ENCODE measurements around the gene STAT1. TPM values are rescaled to one million over a fixed set of nuclear protein-coding genes. Genes with fewer than 3 reads are reported as not detected.
A peak's percentile ranks its signal among the peaks of the same experiment; 100 is the strongest.
"Not testable (repeated sequence)": the region's sequence is repeated elsewhere in the genome, so short reads cannot be mapped to it uniquely, and the experiment has no call there.

Gene STAT1
- total RNA-seq, 6 donors from 2014 or later = 69.3 to 120 (median 83.1) TPM

DNA sequence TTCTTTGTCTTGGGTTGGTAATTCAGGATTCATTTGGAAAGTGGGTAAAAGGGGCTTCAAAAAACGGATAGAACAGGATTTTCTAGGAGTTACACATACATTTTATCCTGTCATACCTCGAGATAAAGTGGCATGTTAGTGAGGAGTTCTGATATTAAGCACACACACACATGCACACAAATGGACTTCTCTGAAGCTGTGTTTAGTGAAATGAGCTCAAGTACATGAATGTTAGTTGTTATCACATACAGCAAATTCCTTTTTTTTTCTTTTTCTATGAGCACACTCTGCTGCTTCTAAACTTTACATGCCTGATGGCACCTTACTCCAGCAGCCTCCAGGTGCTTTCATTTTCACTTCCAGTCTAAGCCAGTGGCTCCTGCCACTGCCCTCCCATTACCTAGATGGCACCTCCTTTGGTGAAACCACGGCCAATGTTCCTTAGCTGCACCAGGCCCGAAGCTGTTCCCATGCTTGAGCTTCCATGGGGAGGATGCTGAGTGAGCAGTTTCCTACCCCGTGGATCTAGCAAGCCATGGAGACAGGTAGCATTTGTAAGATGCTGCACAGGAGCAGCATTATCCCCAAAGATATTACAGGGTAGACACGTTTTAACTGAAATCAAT lies 49.7 kb downstream of the STAT1 start:
- no peak for TF ChIP-seq POLR2A (IDR thresholded peaks at IDR 0.05)
- TF ChIP-seq, protein P1, sequence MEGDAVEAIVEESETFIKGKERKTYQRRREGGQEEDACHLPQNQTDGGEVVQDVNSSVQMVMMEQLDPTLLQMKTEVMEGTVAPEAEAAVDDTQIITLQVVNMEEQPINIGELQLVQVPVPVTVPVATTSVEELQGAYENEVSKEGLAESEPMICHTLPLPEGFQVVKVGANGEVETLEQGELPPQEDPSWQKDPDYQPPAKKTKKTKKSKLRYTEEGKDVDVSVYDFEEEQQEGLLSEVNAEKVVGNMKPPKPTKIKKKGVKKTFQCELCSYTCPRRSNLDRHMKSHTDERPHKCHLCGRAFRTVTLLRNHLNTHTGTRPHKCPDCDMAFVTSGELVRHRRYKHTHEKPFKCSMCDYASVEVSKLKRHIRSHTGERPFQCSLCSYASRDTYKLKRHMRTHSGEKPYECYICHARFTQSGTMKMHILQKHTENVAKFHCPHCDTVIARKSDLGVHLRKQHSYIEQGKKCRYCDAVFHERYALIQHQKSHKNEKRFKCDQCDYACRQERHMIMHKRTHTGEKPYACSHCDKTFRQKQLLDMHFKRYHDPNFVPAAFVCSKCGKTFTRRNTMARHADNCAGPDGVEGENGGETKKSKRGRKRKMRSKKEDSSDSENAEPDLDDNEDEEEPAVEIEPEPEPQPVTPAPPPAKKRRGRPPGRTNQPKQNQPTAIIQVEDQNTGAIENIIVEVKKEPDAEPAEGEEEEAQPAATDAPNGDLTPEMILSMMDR (IDR thresholded peaks at IDR 0.05) = no peak
- no peak for TF ChIP-seq EP300 (IDR thresholded peaks at IDR 0.05)
- TF ChIP-seq POLR2AphosphoS5 (IDR thresholded peaks at IDR 0.05) = no peak
- H3K4me3 ChIP-seq = no peak overlapping the region
- H3K36me3 ChIP-seq = peaks cover 10 to 78% (median 34%) of the 10 kb centered on the region in 4 donors
- 74 to 80% methylated on average over 6 of the region's 6 CpGs for WGBS, 2 donors
- H3K27ac ChIP-seq = peak overlapping the region in 2 of 4 donors; percentile 2 to 30
- H3K9me3 ChIP-seq = no peaks in the 10 kb centered on the region
- peaks cover 0 to 5% (median 0%) of the 10 kb centered on the region in 4 donors for H3K4me1 ChIP-seq
- ATAC-seq (ENCODE audit: low FRiP score in 2 of 2) (no peak), DNase-seq (no peak)
- H3K27me3 ChIP-seq = no peaks in the 10 kb centered on the region

DNA sequence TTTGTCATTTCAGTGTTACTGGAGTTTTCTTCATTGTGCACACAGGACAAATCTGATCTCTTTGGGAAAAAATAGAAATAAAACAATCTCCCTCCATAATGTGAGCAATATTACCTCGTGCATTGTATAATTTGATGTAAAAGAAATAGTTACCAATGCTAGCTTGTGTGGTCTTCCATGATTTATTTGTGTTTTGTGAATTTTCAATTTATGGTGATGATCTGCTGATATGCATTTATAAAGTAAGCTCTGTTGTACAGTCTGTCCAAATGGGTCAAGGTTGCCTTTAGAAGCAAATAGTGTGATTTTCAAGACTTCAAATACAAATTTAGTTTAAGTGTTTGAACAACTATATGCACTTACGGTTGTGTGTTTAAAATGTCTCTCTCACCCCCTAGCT lies 50.9 kb downstream of the STAT1 start:
- Histone ChIP-seq H3K27ac (no peak overlapping the region), H3K27me3 (no peaks in the 10 kb centered on the region), H3K9me3 (no peaks in the 10 kb centered on the region), H3K4me1 (peaks cover 0 to 5% (median 0%) of the 10 kb centered on the region in 4 donors), H3K36me3 (peaks cover 8 to 66% (median 25%) of the 10 kb centered on the region in 4 donors), H3K4me3 (no peak overlapping the region)
- TF ChIP-seq EP300 (IDR thresholded peaks at IDR 0.05) (no peak), POLR2A (IDR thresholded peaks at IDR 0.05) (no peak), POLR2AphosphoS5 (IDR thresholded peaks at IDR 0.05) (no peak)
- TF ChIP-seq, protein P1 (IDR thresholded peaks at IDR 0.05) = no peak
- 70 to 72% methylated on average over 2 of the region's 2 CpGs for WGBS, 2 donors
- DNase-seq (no peak), ATAC-seq (ENCODE audit: low FRiP score in 2 of 2) (no peak)

DNA sequence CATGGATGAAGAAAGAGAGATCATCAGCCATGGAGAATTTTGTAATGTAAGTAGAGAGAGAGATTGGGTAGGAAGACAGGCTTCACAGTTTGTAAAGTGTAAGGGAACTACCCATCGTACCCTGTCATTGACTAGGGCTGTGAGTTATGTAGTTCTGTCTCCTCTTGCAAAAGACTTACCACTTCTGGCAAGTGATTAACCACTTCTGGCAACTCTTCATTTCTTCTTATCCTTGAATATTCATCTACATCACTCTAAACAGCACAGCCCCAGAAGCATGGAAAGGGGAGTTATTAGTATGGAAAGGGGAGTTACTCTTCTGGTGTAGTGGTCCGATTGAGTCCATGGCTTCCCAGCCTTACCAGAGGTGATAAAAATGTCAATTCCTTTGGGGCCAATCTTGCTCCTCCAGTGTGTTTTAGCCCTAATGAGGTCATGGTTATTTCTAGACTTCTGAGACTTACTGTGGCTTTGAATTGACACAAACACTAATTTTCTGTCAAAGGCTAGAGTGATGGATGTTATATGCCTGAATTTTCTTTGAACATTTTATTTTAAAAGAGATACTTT lies 52.0 kb downstream of the STAT1 start:
- Histone ChIP-seq H3K9me3 (no peaks in the 10 kb centered on the region), H3K27me3 (no peaks in the 10 kb centered on the region), H3K4me1 (peaks cover 0 to 5% (median 0%) of the 10 kb centered on the region in 4 donors), H3K36me3 (peaks cover 8 to 56% (median 22%) of the 10 kb centered on the region in 4 donors), H3K27ac (no peak overlapping the region), H3K4me3 (no peak overlapping the region)
- TF ChIP-seq EP300 (IDR thresholded peaks at IDR 0.05) = no peak
- TF ChIP-seq, protein P1 (IDR thresholded peaks at IDR 0.05) = no peak
- no peak for TF ChIP-seq POLR2A (IDR thresholded peaks at IDR 0.05)
- no peak for TF ChIP-seq POLR2AphosphoS5 (IDR thresholded peaks at IDR 0.05)
- peak in 1 of 2 donors; percentile 71 for ATAC-seq (ENCODE audit: low FRiP score in 2 of 2)
- 66 to 70% methylated on average over 2 of the region's 2 CpGs for WGBS, 2 donors
- DNase-seq = no peak

DNA sequence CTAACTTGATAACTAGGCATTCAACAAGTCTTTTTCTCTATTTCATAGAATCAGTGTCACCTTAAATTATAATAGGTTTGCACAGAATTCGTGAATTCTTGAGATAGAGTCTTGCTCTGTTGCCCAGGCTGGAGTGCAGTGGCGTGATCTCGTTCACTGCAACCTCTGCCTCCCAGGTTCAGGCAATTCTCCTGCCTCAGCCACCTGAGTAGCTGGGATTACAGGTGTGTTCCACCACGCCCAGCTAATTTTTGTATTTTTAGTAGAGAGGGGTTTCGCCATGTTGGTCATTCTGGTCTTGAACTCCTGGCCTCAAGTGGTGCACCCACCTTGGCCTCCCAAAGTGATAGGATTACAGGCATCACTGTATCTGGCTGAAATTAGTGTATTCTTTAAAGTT lies 52.9 kb downstream of the STAT1 start:
- not testable (repeated sequence) for H3K4me3 ChIP-seq; H3K27ac ChIP-seq; H3K4me1 ChIP-seq; ATAC-seq (ENCODE audit: low FRiP score in 2 of 2); DNase-seq; H3K27me3 ChIP-seq; H3K9me3 ChIP-seq
- 92 to 97% methylated on average over 5 of the region's 5 CpGs for WGBS, 2 donors
- H3K36me3 ChIP-seq = peaks cover 8 to 48% (median 22%) of the 10 kb centered on the region in 4 donors

DNA sequence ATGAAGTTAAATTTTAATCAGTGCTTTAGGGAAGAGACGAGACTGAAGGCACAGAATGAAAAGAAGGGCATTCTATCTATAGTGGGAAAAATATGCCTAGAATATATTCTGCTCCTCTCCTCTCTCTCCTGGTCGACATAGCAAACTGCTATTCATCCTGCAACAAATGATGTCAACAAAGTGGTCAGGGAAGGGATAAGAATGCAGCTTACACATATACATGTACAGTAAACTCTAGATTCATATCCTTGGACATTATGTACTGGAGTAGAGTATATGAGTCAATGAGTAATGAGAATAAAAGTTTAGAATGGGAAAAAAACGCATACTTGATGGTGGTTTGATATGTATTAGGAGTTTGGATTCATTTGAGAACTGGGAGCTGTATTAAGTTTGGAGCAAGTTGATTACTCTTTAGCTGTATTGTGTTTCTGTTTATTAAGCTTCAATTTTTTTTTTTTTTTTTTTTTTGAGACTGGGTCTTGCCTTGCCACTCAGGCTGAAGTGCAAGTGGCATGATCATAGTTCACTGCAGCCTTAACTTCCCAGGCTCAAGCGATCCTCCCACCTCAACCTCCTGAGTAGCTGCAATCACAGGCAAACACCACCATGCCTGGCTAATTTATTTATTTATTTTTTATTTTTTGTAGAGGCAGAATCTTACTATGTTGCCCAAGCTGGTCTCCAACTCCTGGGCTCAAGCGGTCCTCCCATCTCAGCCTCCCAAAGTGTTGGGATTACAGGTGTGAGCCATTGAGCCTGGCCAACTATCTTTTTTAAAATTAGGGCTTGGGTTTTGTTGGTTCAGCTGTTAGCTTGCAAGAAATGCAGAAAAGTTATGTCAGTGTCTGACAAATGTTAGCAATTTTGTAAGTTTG lies 53.8 kb downstream of the STAT1 start:
- H3K27me3 ChIP-seq = no peaks in the 10 kb centered on the region
- DNase-seq = no peak
- H3K4me3 ChIP-seq = no peak overlapping the region
- peaks cover 2 to 38% (median 17%) of the 10 kb centered on the region in 4 donors for H3K36me3 ChIP-seq
- H3K27ac ChIP-seq = no peak overlapping the region
- ATAC-seq (ENCODE audit: low FRiP score in 2 of 2) = no peak
- peaks cover 0 to 5% (median 0%) of the 10 kb centered on the region in 4 donors for H3K4me1 ChIP-seq
- TF ChIP-seq, protein P1 (IDR thresholded peaks at IDR 0.05) = no peak
- TF ChIP-seq POLR2AphosphoS5 (IDR thresholded peaks at IDR 0.05) = no peak
- TF ChIP-seq POLR2A (IDR thresholded peaks at IDR 0.05) = no peak
- no peak for TF ChIP-seq EP300 (IDR thresholded peaks at IDR 0.05)
- WGBS, 2 donors = 80 to 81% methylated on average over 5 of the region's 5 CpGs
- H3K9me3 ChIP-seq = peaks cover 0 to 5% (median 2%) of the 10 kb centered on the region in 4 donors
